ENCODE measurements around the gene ERBB4. TPM values are rescaled to one million over a fixed set of nuclear protein-coding genes. Genes with fewer than 3 reads are reported as not detected.

Gene ERBB4
- polyA plus RNA-seq, 2 of the 4 experiments (the other 2 are of a cell fraction), result not detected

- Histone ChIP-seq H3K4me3 (no peak overlapping the region), H3K9me3 (no peaks in the 10 kb centered on the region), H3K27ac (no peak overlapping the region), H3K4me2 (no peak overlapping the region), H3K4me1 (no peaks in the 10 kb centered on the region)
- no peak for TF ChIP-seq POLR2A (IDR thresholded peaks at IDR 0.05; ENCODE audit: low read length)
- TF ChIP-seq ZC3H11A (IDR thresholded peaks at IDR 0.05), result no peak
- no peak for TF ChIP-seq TP53 (CRISPR knock-in tag; IDR thresholded peaks at IDR 0.05)
- TF ChIP-seq CBX2 (IDR thresholded peaks at IDR 0.05; ENCODE audit: borderline replicate concordance, low read depth), result no peak
- TF ChIP-seq TFCP2L1 (CRISPR knock-in tag; IDR thresholded peaks at IDR 0.05), result no peak
- no peak for TF ChIP-seq BCL3 (IDR thresholded peaks at IDR 0.05)
- no peak for TF ChIP-seq SMC3 (IDR thresholded peaks at IDR 0.05)
- peak in 1 of 2 experiments; percentile 6 for DNase-seq (ENCODE audit: low read depth in 1 of 2, low spot score in 1 of 2)
- no peak for FAIRE-seq
- POLR2A ChIA-PET, result no interaction called here
- ATAC-seq, result no peak
- CTCF ChIA-PET, result no interaction called here
These were observed 1034.7 kb downstream of the ERBB4 start for GRCh38 chr2:211503856-211504255.

GRCh38 chr2:211503198-211503597 is 1035.4 kb downstream of the ERBB4 start:
- DNase-seq (ENCODE audit: low read depth in 1 of 2, low spot score in 1 of 2), result no peak
- TF ChIP-seq HES2 (IDR thresholded peaks at IDR 0.05), result no peak
- no peak for TF ChIP-seq TFCP2L1 (CRISPR knock-in tag; IDR thresholded peaks at IDR 0.05)
- no peak for TF ChIP-seq ZNF302 (CRISPR knock-in tag; IDR thresholded peaks at IDR 0.05)
- TF ChIP-seq HMGXB4 (CRISPR knock-in tag; IDR thresholded peaks at IDR 0.05; ENCODE audit: borderline replicate concordance), result no peak
- no peak for TF ChIP-seq PBX3 (IDR thresholded peaks at IDR 0.05)
- TF ChIP-seq POLR2AphosphoS2 (conservative IDR thresholded peaks at IDR 0.05; ENCODE audit: low read length), result no peak
- TF ChIP-seq REST (IDR thresholded peaks at IDR 0.05), result no peak
- no peak for TF ChIP-seq NPAS2 (CRISPR knock-in tag; IDR thresholded peaks at IDR 0.05; ENCODE audit: borderline replicate concordance)
- TF ChIP-seq CBX8 (IDR thresholded peaks at IDR 0.05), result no peak
- TF ChIP-seq GATA3 (IDR thresholded peaks at IDR 0.05; ENCODE audit: borderline replicate concordance), result no peak
- no peak for TF ChIP-seq RARB (CRISPR knock-in tag; IDR thresholded peaks at IDR 0.05)
- TF ChIP-seq MAX (IDR thresholded peaks at IDR 0.05), result no peak
- no peak for TF ChIP-seq SMC3 (IDR thresholded peaks at IDR 0.05)
- no peak for TF ChIP-seq JUN (IDR thresholded peaks at IDR 0.05)
- TF ChIP-seq JUNB (IDR thresholded peaks at IDR 0.05), result no peak
- no peak for TF ChIP-seq EP300 (IDR thresholded peaks at IDR 0.05)
- TF ChIP-seq RNF2 (IDR thresholded peaks at IDR 0.05; ENCODE audit: borderline replicate concordance, low read depth), result no peak
- TF ChIP-seq CTCF (IDR thresholded peaks at IDR 0.05), result no peak
- no peak for TF ChIP-seq CBX2 (IDR thresholded peaks at IDR 0.05; ENCODE audit: borderline replicate concordance, low read depth)
- no peak for TF ChIP-seq RAD21 (conservative IDR thresholded peaks at IDR 0.05 in 1 of 2, IDR thresholded peaks at IDR 0.05 in 1 of 2)
- no CpG with 5 or more reads among the region's 4 CpGs for WGBS (ENCODE audit: missing lambda C conversion rate)
- Histone ChIP-seq H3K9me3 (no peaks in the 10 kb centered on the region), H3K27ac (no peak overlapping the region), H3K4me2 (no peak overlapping the region), H3K4me3 (no peak overlapping the region), H3K4me1 (no peaks in the 10 kb centered on the region)
- POLR2A ChIA-PET, result no interaction called here
- no peak for ATAC-seq
- no peak for FAIRE-seq
- CTCF ChIA-PET, result no interaction called here
